ENCODE results near the gene IZUMO1R.

- TF ChIP-seq MXI1 (IDR thresholded peaks at IDR 0.05; ENCODE audit: borderline replicate concordance, low read depth, low read length) (no peak), FOS (IDR thresholded peaks at IDR 0.05; ENCODE audit: low read depth, low read length) (no peak), MAFK (IDR thresholded peaks at IDR 0.05; ENCODE audit: low read depth, low read length) (no peak)
- TF ChIP-seq, protein P1, sequence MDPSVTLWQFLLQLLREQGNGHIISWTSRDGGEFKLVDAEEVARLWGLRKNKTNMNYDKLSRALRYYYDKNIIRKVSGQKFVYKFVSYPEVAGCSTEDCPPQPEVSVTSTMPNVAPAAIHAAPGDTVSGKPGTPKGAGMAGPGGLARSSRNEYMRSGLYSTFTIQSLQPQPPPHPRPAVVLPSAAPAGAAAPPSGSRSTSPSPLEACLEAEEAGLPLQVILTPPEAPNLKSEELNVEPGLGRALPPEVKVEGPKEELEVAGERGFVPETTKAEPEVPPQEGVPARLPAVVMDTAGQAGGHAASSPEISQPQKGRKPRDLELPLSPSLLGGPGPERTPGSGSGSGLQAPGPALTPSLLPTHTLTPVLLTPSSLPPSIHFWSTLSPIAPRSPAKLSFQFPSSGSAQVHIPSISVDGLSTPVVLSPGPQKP (IDR thresholded peaks at IDR 0.05; ENCODE audit: borderline replicate concordance, low read depth, low read length), result no peak
- TF ChIP-seq, protein P2, sequence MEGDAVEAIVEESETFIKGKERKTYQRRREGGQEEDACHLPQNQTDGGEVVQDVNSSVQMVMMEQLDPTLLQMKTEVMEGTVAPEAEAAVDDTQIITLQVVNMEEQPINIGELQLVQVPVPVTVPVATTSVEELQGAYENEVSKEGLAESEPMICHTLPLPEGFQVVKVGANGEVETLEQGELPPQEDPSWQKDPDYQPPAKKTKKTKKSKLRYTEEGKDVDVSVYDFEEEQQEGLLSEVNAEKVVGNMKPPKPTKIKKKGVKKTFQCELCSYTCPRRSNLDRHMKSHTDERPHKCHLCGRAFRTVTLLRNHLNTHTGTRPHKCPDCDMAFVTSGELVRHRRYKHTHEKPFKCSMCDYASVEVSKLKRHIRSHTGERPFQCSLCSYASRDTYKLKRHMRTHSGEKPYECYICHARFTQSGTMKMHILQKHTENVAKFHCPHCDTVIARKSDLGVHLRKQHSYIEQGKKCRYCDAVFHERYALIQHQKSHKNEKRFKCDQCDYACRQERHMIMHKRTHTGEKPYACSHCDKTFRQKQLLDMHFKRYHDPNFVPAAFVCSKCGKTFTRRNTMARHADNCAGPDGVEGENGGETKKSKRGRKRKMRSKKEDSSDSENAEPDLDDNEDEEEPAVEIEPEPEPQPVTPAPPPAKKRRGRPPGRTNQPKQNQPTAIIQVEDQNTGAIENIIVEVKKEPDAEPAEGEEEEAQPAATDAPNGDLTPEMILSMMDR (conservative IDR thresholded peaks at IDR 0.05; ENCODE audit: low read depth, low read length), result no peak
Observed at GRCh38 chr11:94303966-94304958, at the start of gene IZUMO1R.

Data from IMR-90 (cell line).